IMR-90 (cell line): Measurements from ENCODE around the gene RABGAP1. TPM values are rescaled to one million over a fixed set of nuclear protein-coding genes. Genes with fewer than 3 reads are reported as not detected.
A peak's percentile ranks its signal among the peaks of the same experiment; 100 is the strongest.

Experiments used
- ATAC-seq: fragments of 200-7000 bp; cut with Tn5 transposase; 2 replicates; pipeline ENCODE4 v1.9.1; 2020; ENCODE audit warnings: low read depth, mild to moderate bottlenecking, moderate library complexity
- BruUV-seq: library from RNA; stranded (reverse); fragments of 400-500 nt; replicated peaks from 2 replicates; lab custom pipeline; 2021; lab: Mats Ljungman, UMichigan
- CTCF ChIA-PET: fragments of 300-600 bp; formaldehyde crosslinking; extraction: SDS; loops from one replicate; lab custom pipeline; 2021; ENCODE audit warnings: antibody characterized with exemption; lab: Yijun Ruan, JAX
- POLR2A ChIA-PET: fragments of 300-600 bp; sonication (Branson Sonifier 250); formaldehyde crosslinking; loops from one replicate; lab custom pipeline; 2022; ENCODE audit warnings: antibody characterized with exemption; ENCODE audit not compliant: unreplicated experiment; lab: Charles Lee
- DNase-seq: peaks from one replicate; pipeline ENCODE4 v3.0.0; 2013
- H2AFZ ChIP-seq: replicated peaks from 2 replicates; pipeline ENCODE3; 2013; ENCODE audit warnings: low read length, mild to moderate bottlenecking; ENCODE audit not compliant: poor library complexity
- H2AK5ac ChIP-seq: 2 replicates; pipeline ENCODE4 v1.6.1; 2013; ENCODE audit warnings: low read depth, low read length, inconsistent platforms
- H2AK9ac ChIP-seq: replicated peaks from 2 replicates; pipeline ENCODE3; 2013; ENCODE audit warnings: mild to moderate bottlenecking, low read depth, low read length, moderate library complexity; ENCODE audit not compliant: poor library complexity
- H2BK120ac ChIP-seq: 2 replicates; pipeline ENCODE4 v1.6.1; 2013; ENCODE audit warnings: low read depth, low read length, inconsistent platforms
- H2BK15ac ChIP-seq: 3 replicates; pipeline ENCODE4 v1.6.1; 2013; ENCODE audit warnings: low read depth, low read length, inconsistent platforms
- H2BK20ac ChIP-seq: 2 replicates; pipeline ENCODE4 v1.6.1; 2013; ENCODE audit warnings: low read depth, mild to moderate bottlenecking, inconsistent platforms, low read length, moderate library complexity
- H2BK5ac ChIP-seq: 2 replicates; pipeline ENCODE4 v1.6.1; 2013; ENCODE audit warnings: mild to moderate bottlenecking, low read depth, low read length, inconsistent platforms; ENCODE audit not compliant: poor library complexity, severe bottlenecking
- H3K14ac ChIP-seq: replicated peaks from 2 replicates; pipeline ENCODE4 v1.6.1; 2013; ENCODE audit warnings: low read depth, low read length, inconsistent platforms
- H3K18ac ChIP-seq: 2 replicates; pipeline ENCODE4 v1.6.1; 2013; ENCODE audit warnings: low read depth, low read length, control low read depth
- H3K23ac ChIP-seq: 2 replicates; pipeline ENCODE4 v1.6.1; 2013; ENCODE audit warnings: low read depth, low read length, inconsistent platforms
- H3K27ac ChIP-seq: 2 replicates; pipeline ENCODE4 v1.5.1; 2013; ENCODE audit warnings: mild to moderate bottlenecking, control low read depth, low read length; ENCODE audit not compliant: insufficient read depth
- H3K27me3 ChIP-seq: 2 replicates; pipeline ENCODE4 v1.6.1; 2013; ENCODE audit warnings: low read length; ENCODE audit not compliant: control insufficient read depth, insufficient read depth
- H3K36me3 ChIP-seq: 2 replicates; pipeline ENCODE4 v1.6.1; 2013; ENCODE audit warnings: low read length, mixed read lengths; ENCODE audit not compliant: control insufficient read depth, insufficient read depth
- H3K4ac ChIP-seq: 2 replicates; pipeline ENCODE4 v1.6.1; 2013; ENCODE audit warnings: low read depth, low read length, inconsistent platforms
- H3K4me1 ChIP-seq: 2 replicates; pipeline ENCODE4 v1.6.1; 2013; ENCODE audit warnings: low read length, mixed read lengths; ENCODE audit not compliant: control insufficient read depth, insufficient read depth
- H3K4me2 ChIP-seq: 2 replicates; pipeline ENCODE4 v1.6.1; 2013; ENCODE audit warnings: low read depth, mild to moderate bottlenecking, control low read depth, low read length, moderate library complexity
- H3K4me3 ChIP-seq: 2 replicates; pipeline ENCODE4 v1.5.1; 2013; ENCODE audit warnings: low read depth, mild to moderate bottlenecking, control low read depth, low read length, moderate library complexity; ENCODE audit not compliant: insufficient read depth
- H3K56ac ChIP-seq: 2 replicates; pipeline ENCODE4 v1.6.1; 2013; ENCODE audit warnings: low read length, inconsistent platforms; ENCODE audit not compliant: insufficient read depth; ENCODE audit errors: extremely low read depth
- H3K79me1 ChIP-seq, 2 experiments: 2 replicates each; pipeline ENCODE4 v1.6.1; 2013; ENCODE audit warnings: low read length in 2 of 2, inconsistent platforms in 1 of 2, low read depth in 1 of 2
- H3K9ac ChIP-seq: 2 replicates; pipeline ENCODE4 v1.6.1; 2013; ENCODE audit warnings: low read depth, low read length, control low read depth
- H3K9me1 ChIP-seq: 2 replicates; pipeline ENCODE4 v1.6.1; 2013; ENCODE audit warnings: low read length, inconsistent platforms; ENCODE audit not compliant: insufficient read depth
- H3K9me3 ChIP-seq: 2 replicates; pipeline ENCODE4 v1.6.1; 2013; ENCODE audit warnings: low read length; ENCODE audit not compliant: control insufficient read depth, insufficient read depth
- H4K20me1 ChIP-seq: 2 replicates; pipeline ENCODE4 v1.6.1; 2013; ENCODE audit warnings: low read length, inconsistent platforms; ENCODE audit not compliant: insufficient read depth
- H4K5ac ChIP-seq: 2 replicates; pipeline ENCODE4 v1.6.1; 2013; ENCODE audit warnings: mild to moderate bottlenecking, low read depth, low read length, control low read depth
- H4K8ac ChIP-seq, 2 experiments: 2 replicates each; pipeline ENCODE4 v1.6.1; 2013; ENCODE audit warnings: low read depth in 2 of 2, low read length in 2 of 2, control low read depth in 1 of 2, inconsistent platforms in 1 of 2
- H4K91ac ChIP-seq: 2 replicates; pipeline ENCODE4 v1.6.1; 2013; ENCODE audit warnings: low read depth, low read length, inconsistent platforms; ENCODE audit not compliant: insufficient read depth
- CEBPB ChIP-seq: IDR thresholded peaks from 2 replicates; pipeline ENCODE4 v1.6.1; 2012; ENCODE audit warnings: low read depth, low read length, improper control_type of control experiment
- CHD1 ChIP-seq: IDR thresholded peaks from 2 replicates; pipeline ENCODE4 v1.6.1; 2012; ENCODE audit warnings: low read depth, low read length, improper control_type of control experiment
- FOS ChIP-seq: fragments of 150-350 bp; IDR thresholded peaks from 2 replicates; pipeline ENCODE4 v1.6.1; 2016; ENCODE audit warnings: low read depth, low read length
- MAFK ChIP-seq: IDR thresholded peaks from 2 replicates; pipeline ENCODE4 v1.6.1; 2012; ENCODE audit warnings: low read depth, low read length, improper control_type of control experiment
- MAZ ChIP-seq: IDR thresholded peaks from 2 replicates; pipeline ENCODE4 v1.6.1; 2012; ENCODE audit warnings: low read depth, mild to moderate bottlenecking, low read length, improper control_type of control experiment, moderate library complexity, borderline replicate concordance
- MXI1 ChIP-seq: IDR thresholded peaks from 2 replicates; pipeline ENCODE4 v1.6.1; 2012; ENCODE audit warnings: low read depth, mild to moderate bottlenecking, low read length, moderate library complexity, borderline replicate concordance
- POLR2A ChIP-seq: IDR thresholded peaks from 2 replicates; pipeline ENCODE4 v1.6.1; 2012; ENCODE audit warnings: mild to moderate bottlenecking, low read depth, low read length
- RFX5 ChIP-seq: IDR thresholded peaks from 2 replicates; pipeline ENCODE4 v1.8.0; 2012; ENCODE audit warnings: low read depth, mild to moderate bottlenecking, low read length, moderate library complexity
- SMC3 ChIP-seq: fragments of 150-350 bp; IDR thresholded peaks from 2 replicates; pipeline ENCODE4 v1.6.1; 2016; ENCODE audit warnings: low read depth, mild to moderate bottlenecking, antibody characterized with exemption, low read length, moderate library complexity
- USF2 ChIP-seq: fragments of 150-350 bp; IDR thresholded peaks from 2 replicates; pipeline ENCODE4 v1.6.1; 2017; ENCODE audit warnings: mild to moderate bottlenecking, antibody characterized with exemption, low read length, low read depth
- WGBS, 2 experiments: methylation state at CpG; one replicate each; pipeline versions ENCODE4 v1.1.5 to v1.1.7; 2013; ENCODE audit warnings: missing lambda C conversion rate in 2 of 2; ENCODE audit not compliant: insufficient read length in 1 of 2; ENCODE audit errors: extremely low coverage in 2 of 2; 5-methylcytosine and 5-hydroxymethylcytosine counted together
- dilution Hi-C: fragments of 300-500 bp; cut with HindIII; formaldehyde crosslinking; loops from one replicate; pipeline ENCODE4 v1.14.3; 2018; ENCODE audit warnings: low sequenced_read_pairs; ENCODE audit not compliant: unreplicated experiment
- in situ Hi-C: fragments of 300-500 bp; cut with MboI; formaldehyde crosslinking; loops from 3 replicates; pipeline ENCODE4 v1.14.3; 2019; ENCODE audit warnings: low sequenced_read_pairs, inconsistent platforms, mixed read lengths
- intact Hi-C: fragments of 100-400 bp; cut with micrococcal nuclease; formaldehyde crosslinking; loops from 2 replicates; pipeline ENCODE4 v1.10.0; 2022
- polyA plus RNA-seq, 3 experiments: library from polyadenylated mRNA; depleted of rRNA; stranded (reverse); fragments of >200 nt; gene quantifications; 2 replicates each; pipeline ENCODE4 v1.2.3, GENCODE V29; 2012; ENCODE audit warnings: low replicate concordance in 1 of 3
- total RNA-seq: library from RNA; depleted of rRNA; stranded (reverse); fragments of >200 nt; gene quantifications from 2 replicates; pipeline ENCODE4 v1.2.3, GENCODE V29; 2012
- TF ChIP-seq, protein P1 (sequence below): fragments of 150-350 bp; IDR thresholded peaks from 2 replicates; pipeline ENCODE4 v1.6.1; 2016; ENCODE audit warnings: low read depth, mild to moderate bottlenecking, low read length, moderate library complexity, borderline replicate concordance

RABGAP1 gene
- total and polyA plus RNA-seq, 2 of the 4 experiments (the other 2 are of a cell fraction) = 20.0 to 53.9 TPM

- Histone ChIP-seq H3K4me3 (no peak overlapping the region), H3K9me1 (no peaks in the 10 kb centered on the region), H2BK15ac (no peak overlapping the region), H3K23ac (no peak overlapping the region), H2BK5ac (no peak overlapping the region), H3K4me1 (no peaks in the 10 kb centered on the region), H3K56ac (no peak overlapping the region), H3K4ac (no peak overlapping the region), H3K18ac (no peak overlapping the region), H2AFZ (no peak overlapping the region), H3K14ac (no peak overlapping the region), H3K79me1 (peaks cover 0 to 3% of the 10 kb centered on the region in 2 experiments; a peak in 2 of 4 replicates), H3K9me3 (no peaks in the 10 kb centered on the region), H2BK20ac (no peak overlapping the region), H4K8ac (no peak overlapping the region), H4K5ac (no peak overlapping the region), H4K20me1 (no peaks in the 10 kb centered on the region), H3K36me3 (peaks cover 26% of the 10 kb centered on the region), H2BK120ac (no peak overlapping the region), H3K27ac (peak overlapping the region; percentile 49; the same call in 1 of the 2 replicates), H2AK9ac (no peak overlapping the region), H4K91ac (no peak overlapping the region), H3K9ac (no peak overlapping the region), H3K4me2 (no peak overlapping the region; the same call in 1 of the 2 replicates), H2AK5ac (no peak overlapping the region), H3K27me3 (no peaks in the 10 kb centered on the region)
- ATAC-seq = peak; percentile 14; the same call in 1 of the 2 replicates
- BruUV-seq = no TSS peak
- ChIA-PET POLR2A (no interaction called here), CTCF (interaction anchor here (0.6 to 1.0 kb wide), 2 partner anchors 10 to 364 kb away, joined by 3 to 4 read pairs; no protein-coding TSS in a partner anchor)
- no peak for DNase-seq
- intact Hi-C loops = no loop called here
- in situ Hi-C loops = no loop called here
- dilution Hi-C loops = no loop called here
- TF ChIP-seq USF2 (no peak), RFX5 (no peak), MAZ (no peak), CEBPB (no peak), MAFK (no peak), POLR2A (no peak), SMC3 (no peak), CHD1 (no peak), MXI1 (no peak), FOS (no peak)
- TF ChIP-seq, protein P1, sequence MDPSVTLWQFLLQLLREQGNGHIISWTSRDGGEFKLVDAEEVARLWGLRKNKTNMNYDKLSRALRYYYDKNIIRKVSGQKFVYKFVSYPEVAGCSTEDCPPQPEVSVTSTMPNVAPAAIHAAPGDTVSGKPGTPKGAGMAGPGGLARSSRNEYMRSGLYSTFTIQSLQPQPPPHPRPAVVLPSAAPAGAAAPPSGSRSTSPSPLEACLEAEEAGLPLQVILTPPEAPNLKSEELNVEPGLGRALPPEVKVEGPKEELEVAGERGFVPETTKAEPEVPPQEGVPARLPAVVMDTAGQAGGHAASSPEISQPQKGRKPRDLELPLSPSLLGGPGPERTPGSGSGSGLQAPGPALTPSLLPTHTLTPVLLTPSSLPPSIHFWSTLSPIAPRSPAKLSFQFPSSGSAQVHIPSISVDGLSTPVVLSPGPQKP = no peak
- no CpG with 5 or more reads among the region's 2 CpGs for WGBS, 2 experiments
Observed at GRCh38 chr9:123020796-123021195, 80.0 kb downstream of the RABGAP1 start.
